Endothelial cell of umbilical vein (primary cell): Measurements from ENCODE around the gene CASK.

Source experiments
- CTCF ChIP-seq, 2 donors: IDR thresholded peaks; 1 replicate in 1 of 2; 2 replicates in 1 of 2; pipeline ENCODE4 v1.5.1; 2011; ENCODE audit warnings: low read length in 2 of 2, mild to moderate bottlenecking in 2 of 2, moderate library complexity in 2 of 2, control low read depth in 1 of 2, inconsistent platforms in 1 of 2, low read depth in 1 of 2; ENCODE audit not compliant: insufficient read depth in 1 of 2; ENCODE audit errors: extremely low read depth in 1 of 2
- EZH2 ChIP-seq: IDR thresholded peaks from 2 replicates; pipeline ENCODE4 v1.6.1; 2012; ENCODE audit warnings: borderline replicate concordance, low read depth, mild to moderate bottlenecking, moderate library complexity, low read length, inconsistent platforms; ENCODE audit not compliant: severe bottlenecking
- MAX ChIP-seq: IDR thresholded peaks from 2 replicates; pipeline ENCODE4 v1.6.1; 2011; ENCODE audit not compliant: insufficient read depth, insufficient read length
- POLR2AphosphoS5 ChIP-seq: IDR thresholded peaks from 2 replicates; pipeline ENCODE4 v1.6.1; 2012; ENCODE audit warnings: low read depth, mild to moderate bottlenecking, control low read depth, low read length, moderate library complexity; ENCODE audit not compliant: insufficient read depth

GRCh38 chrX:41475191-41475590 lies 448.2 kb downstream of the CASK start:
- TF ChIP-seq MAX (no peak), POLR2AphosphoS5 (no peak), CTCF (IDR thresholded peaks at IDR 0.05; ENCODE audit: extremely low read depth in 1 of 2, insufficient read depth in 1 of 2, low read depth in 1 of 2, low read length in 2 of 2) (no peak), EZH2 (no peak)
